HepG2 (cell line): ENCODE measurements around the gene TREX2. TPM values are rescaled to one million over a fixed set of nuclear protein-coding genes. Genes with fewer than 3 reads are reported as not detected.

Experiments
- ATAC-seq: fragments of 200-7000 bp; cut with Tn5 transposase; 3 replicates; pipeline ENCODE4 v1.9.1; 2020; ENCODE audit warnings: mild to moderate bottlenecking, moderate library complexity
- BruUV-seq: library from RNA; stranded (reverse); fragments of 400-500 nt; replicated peaks from 2 replicates; lab custom pipeline; 2021; lab: Mats Ljungman, UMichigan
- CTCF ChIA-PET: fragments of 300-600 bp; formaldehyde crosslinking; extraction: SDS; loops from one replicate; lab custom pipeline; 2021; ENCODE audit warnings: low total read pairs, inconsistent platforms, low intra/inter-chr PET ratio; lab: Yijun Ruan, JAX
- POLR2A ChIA-PET: fragments of 350-600 bp; sonication (Branson Sonifier 250); formaldehyde crosslinking; loops from one replicate; lab custom pipeline; 2020; ENCODE audit warnings: antibody characterized with exemption, inconsistent platforms; lab: Yijun Ruan, JAX
- DNase-seq: peaks from one replicate; pipeline ENCODE4 v3.0.0-alpha.2; 2015; ENCODE audit warnings: low spot score
- FAIRE-seq: peaks from 3 replicates; lab custom pipeline; 2011; peaks lifted over from hg19 to GRCh38; lab: Jason Lieb, UNC
- H2AFZ ChIP-seq: one replicate; pipeline ENCODE4 v1.6.1; 2011; ENCODE audit warnings: low read length, inconsistent platforms
- H3K27ac ChIP-seq: fragments of 300-600 bp; 3 replicates; pipeline ENCODE4 v1.8.0; 2011; ENCODE audit warnings: mixed run types, mild to moderate bottlenecking, mixed read lengths, low read length, inconsistent platforms; ENCODE audit not compliant: insufficient read depth; ENCODE audit errors: extremely low read length
- H3K27me3 ChIP-seq, 2 experiments: fragments of 200-600 bp in 1 of 2; 2 replicates in 1 of 2; 3 replicates in 1 of 2; pipeline versions ENCODE4 v1.6.0 to v1.8.0; 2011; ENCODE audit warnings: low read length in 2 of 2, mild to moderate bottlenecking in 2 of 2, moderate library complexity in 2 of 2, inconsistent platforms in 1 of 2; ENCODE audit not compliant: insufficient read depth in 2 of 2, control insufficient read depth in 1 of 2
- H3K36me3 ChIP-seq, 2 experiments: fragments of 200-600 bp in 1 of 2; replicated peaks in 1 of 2; 2 replicates in 1 of 2; 3 replicates in 1 of 2; pipeline versions ENCODE4 v1.5.1 to v1.8.0; 2011; ENCODE audit warnings: low read length in 2 of 2, inconsistent platforms in 1 of 2; ENCODE audit not compliant: insufficient read depth in 2 of 2, control insufficient read depth in 1 of 2
- H3K4me1 ChIP-seq: 2 replicates; pipeline ENCODE4 v1.5.1; 2012; ENCODE audit warnings: low read length, inconsistent platforms; ENCODE audit not compliant: insufficient read depth
- H3K4me2 ChIP-seq: 2 replicates; pipeline ENCODE4 v1.6.0; 2011; ENCODE audit warnings: low read depth, low read length, inconsistent platforms
- H3K4me3 ChIP-seq, 3 experiments: fragments of 200-600 bp in 1 of 3; sonication (generic), shearing (Covaris generic) in 1 of 3; replicated peaks in 1 of 3; 2 replicates each; pipeline ENCODE4 v1.5.1; 2011 to 2016; ENCODE audit warnings: low read length in 3 of 3, inconsistent platforms in 2 of 3, low read depth in 2 of 3, mild to moderate bottlenecking in 2 of 3, control low read depth in 1 of 3, mixed read lengths in 1 of 3; ENCODE audit not compliant: insufficient read depth in 1 of 3
- H3K79me2 ChIP-seq: one replicate; pipeline ENCODE4 v1.6.1; 2011; ENCODE audit warnings: low read length, inconsistent platforms; ENCODE audit not compliant: insufficient read depth
- H3K9ac ChIP-seq: 2 replicates; pipeline ENCODE4 v1.6.0; 2011; ENCODE audit warnings: mild to moderate bottlenecking, low read depth, low read length, inconsistent platforms; ENCODE audit not compliant: insufficient read depth
- H3K9me3 ChIP-seq: 2 replicates; pipeline ENCODE4 v1.5.1; 2012; ENCODE audit warnings: mild to moderate bottlenecking, low read length
- H4K20me1 ChIP-seq: 2 replicates; pipeline ENCODE4 v1.6.0; 2011; ENCODE audit warnings: inconsistent platforms, mild to moderate bottlenecking, low read length, moderate library complexity; ENCODE audit not compliant: insufficient read depth
- ARID5B ChIP-seq: IDR thresholded peaks from 2 replicates; pipeline ENCODE4 v1.4.0; 2020; ENCODE audit warnings: mild to moderate bottlenecking, missing genetic modification reagents
- CHD2 ChIP-seq: IDR thresholded peaks from 2 replicates; pipeline ENCODE4 v1.6.1; 2011; ENCODE audit warnings: low read depth, low read length, improper control_type of control experiment
- GMEB1 ChIP-seq: sonication (generic); formaldehyde crosslinking; IDR thresholded peaks from 2 replicates; pipeline ENCODE4 v1.5.1; 2020; ENCODE audit warnings: missing genetic modification reagents, mild to moderate bottlenecking, borderline replicate concordance
- HOXA7 ChIP-seq: sonication (generic); formaldehyde crosslinking; IDR thresholded peaks from 2 replicates; pipeline ENCODE4 v1.8.1; 2022; ENCODE audit warnings: mild to moderate bottlenecking, missing genetic modification reagents, moderate library complexity
- MED8 ChIP-seq: sonication (generic); formaldehyde crosslinking; IDR thresholded peaks from 2 replicates; pipeline ENCODE4 v1.8.1; 2023; ENCODE audit warnings: mild to moderate bottlenecking, missing genetic modification reagents; ENCODE audit not compliant: insufficient replicate concordance
- NFATC3 ChIP-seq: sonication (generic); formaldehyde crosslinking; IDR thresholded peaks from 2 replicates; pipeline ENCODE4 v1.5.1; 2020; ENCODE audit warnings: mild to moderate bottlenecking, missing genetic modification reagents
- NR1H2 ChIP-seq: sonication (generic); formaldehyde crosslinking; IDR thresholded peaks from 2 replicates; pipeline ENCODE4 v1.8.1; 2022; ENCODE audit warnings: low read depth, missing genetic modification reagents, borderline replicate concordance
- STAG1 ChIP-seq: sonication (generic); formaldehyde crosslinking; IDR thresholded peaks from 2 replicates; pipeline ENCODE4 v1.4.0; 2020; ENCODE audit warnings: missing genetic modification reagents
- U2AF2 ChIP-seq: fragments of 200-400 bp; formaldehyde crosslinking; IDR thresholded peaks from 2 replicates; pipeline ENCODE4 v1.6.1; 2017; ENCODE audit warnings: low read depth, mild to moderate bottlenecking, low read length
- ZGPAT ChIP-seq: IDR thresholded peaks from 2 replicates; pipeline ENCODE4 v1.6.1; 2016; ENCODE audit warnings: mild to moderate bottlenecking
- ZNF180 ChIP-seq: sonication (generic); formaldehyde crosslinking; IDR thresholded peaks from 2 replicates; pipeline ENCODE4 v1.4.0; 2020; ENCODE audit warnings: low read depth, missing genetic modification reagents, borderline replicate concordance
- ZNF292 ChIP-seq: sonication (generic); formaldehyde crosslinking; IDR thresholded peaks from 2 replicates; pipeline ENCODE4 v1.8.1; 2022; ENCODE audit warnings: mild to moderate bottlenecking, low read depth, missing genetic modification reagents, borderline replicate concordance
- ZNF382 ChIP-seq: sonication (generic); formaldehyde crosslinking; IDR thresholded peaks from 2 replicates; pipeline ENCODE4 v1.5.0; 2020; ENCODE audit warnings: missing genetic modification reagents, mild to moderate bottlenecking, borderline replicate concordance
- ZNF562 ChIP-seq: sonication (generic); formaldehyde crosslinking; IDR thresholded peaks from 2 replicates; pipeline ENCODE4 v1.8.0; 2022; ENCODE audit warnings: missing genetic modification reagents, borderline replicate concordance
- WGBS: methylation state at CpG from one replicate; pipeline ENCODE4 v1.1.6; 2017; ENCODE audit warnings: low lambda C conversion rate; 5-methylcytosine and 5-hydroxymethylcytosine counted together
- in situ Hi-C: cut with HindIII; loops from 2 replicates; pipeline ENCODE4 v1.10.0; 2017; ENCODE audit warnings: low pct_unique_long_range_greater_than_20kb; ENCODE audit not compliant: extremely low pct_ligation_motif_present
- intact Hi-C: fragments of 100-400 bp; cut with micrococcal nuclease; formaldehyde crosslinking; loops from one replicate; pipeline ENCODE4 v1.10.0; 2022; ENCODE audit not compliant: unreplicated experiment
- polyA plus RNA-seq, 8 experiments: library from polyadenylated mRNA; depleted of rRNA in 3 of 8; stranded (reverse) in 7 of 8; unstranded in 1 of 8; fragments of >200 nt; fragmentation: Illumina TruSeq in 4 of 8; extraction: Trizol in 4 of 8; gene quantifications; 2 replicates each; pipeline versions ENCODE4 v1.2.1 to v1.2.3, GENCODE V29; 2011 to 2016; ENCODE audit warnings: low read depth in 4 of 8, missing spikeins in 1 of 8, mixed read lengths in 1 of 8; ENCODE audit not compliant: insufficient read depth in 1 of 8
- total RNA-seq, 5 experiments: library from RNA; depleted of rRNA; stranded (reverse); fragments of >200 nt; fragmentation: Illumina TruSeq; extraction: Trizol; gene quantifications; 2 replicates each; pipeline ENCODE4 v1.2.3, GENCODE V29; 2016; ENCODE audit warnings: low read depth in 1 of 5

Gene TREX2
- total and polyA plus RNA-seq, 2 of the 13 experiments (the other 11 are each of a cell fraction or from before 2014, with no cell fraction given), result 0.13 to 0.18 TPM

- TF ChIP-seq ARID5B (CRISPR knock-in tag) (no peak), U2AF2 (no peak), CHD2 (no peak), ZGPAT (CRISPR knock-in tag) (no peak)
Observed at GRCh38 chrX:153454901-153455550, 9.2 kb upstream of the TREX2 start (continued).

GRCh38 chrX:153450949-153451277 lies 5.1 kb upstream of the TREX2 start:
- no peaks in the 10 kb centered on the region for H4K20me1 ChIP-seq
- ChIA-PET POLR2A (no interaction called here), CTCF (no interaction called here)
- no TSS peak for BruUV-seq
- H3K4me1 ChIP-seq, result no peaks in the 10 kb centered on the region
- in situ Hi-C loops (loop anchor here (10.0 kb wide), 1 partner anchor 54 kb away; no protein-coding TSS in a partner anchor), intact Hi-C loops (no loop called here)
- no peaks in the 10 kb centered on the region for H3K9me3 ChIP-seq
- no peak overlapping the region for H3K4me2 ChIP-seq
- FAIRE-seq, result no peak
- H3K36me3 ChIP-seq, result no peaks in the 10 kb centered on the region; a peak in 1 of 5 replicates
- H3K79me2 ChIP-seq, result no peaks in the 10 kb centered on the region
- ATAC-seq, result no peak
- 80% methylated on average over 1 of the region's 8 CpGs for WGBS
- H3K9ac ChIP-seq, result no peak overlapping the region
- H3K27me3 ChIP-seq, result no peaks in the 10 kb centered on the region
- DNase-seq, result no peak
- no peak overlapping the region for H3K27ac ChIP-seq
- no peak overlapping the region for H3K4me3 ChIP-seq
- H2AFZ ChIP-seq, result no peak overlapping the region
- TF ChIP-seq NR1H2 (no peak), ZNF562 (CRISPR knock-in tag) (no peak), STAG1 (CRISPR knock-in tag) (no peak), GMEB1 (no peak), MED8 (CRISPR knock-in tag) (no peak), ZGPAT (CRISPR knock-in tag) (no peak), ZNF180 (CRISPR knock-in tag) (no peak), NFATC3 (CRISPR knock-in tag) (no peak), ZNF292 (CRISPR knock-in tag) (no peak), HOXA7 (no peak), ZNF382 (CRISPR knock-in tag) (no peak)
